Fibroblast of lung (primary cell): ENCODE measurements around the gene HOXD9. TPM values are rescaled to one million over a fixed set of nuclear protein-coding genes. Genes with fewer than 3 reads are reported as not detected.

Source experiments
- DNase-seq, 2 donors: peaks; one replicate each; pipeline versions ENCODE4 v3.0.0 to v3.0.0-alpha.2; 2010; ENCODE audit warnings: low read depth in 2 of 2
- H2AFZ ChIP-seq: 2 replicates; pipeline ENCODE4 v1.5.1; 2012; ENCODE audit warnings: low read length, control low read depth, inconsistent platforms
- H3K27ac ChIP-seq: 2 replicates; pipeline ENCODE4 v1.5.1; 2011; ENCODE audit warnings: low read length, control low read depth; ENCODE audit not compliant: insufficient read depth
- H3K27me3 ChIP-seq: 2 replicates; pipeline ENCODE4 v1.5.1; 2011; ENCODE audit warnings: mild to moderate bottlenecking, low read length; ENCODE audit not compliant: control insufficient read depth, insufficient read depth
- H3K36me3 ChIP-seq: 2 replicates; pipeline ENCODE4 v1.5.1; 2011; ENCODE audit warnings: low read length; ENCODE audit not compliant: control insufficient read depth, insufficient read depth
- H3K4me1 ChIP-seq: 2 replicates; pipeline ENCODE4 v1.5.1; 2011; ENCODE audit warnings: low read length; ENCODE audit not compliant: control insufficient read depth, insufficient read depth; ENCODE audit errors: extremely low read depth
- H3K4me2 ChIP-seq: 2 replicates; pipeline ENCODE4 v1.5.1; 2011; ENCODE audit warnings: low read length, control low read depth; ENCODE audit not compliant: insufficient read depth; ENCODE audit errors: extremely low read depth
- H3K4me3 ChIP-seq, 4 experiments: fragments of 200-600 bp in 1 of 4; sonication (generic) in 1 of 4; replicated peaks in 1 of 4; 2 replicates each; pipeline ENCODE4 v1.5.1; 2011 to 2016; ENCODE audit warnings: low read length in 4 of 4, low read depth in 3 of 4, mild to moderate bottlenecking in 3 of 4, control low read depth in 2 of 4, inconsistent platforms in 1 of 4, mixed read lengths in 1 of 4; ENCODE audit not compliant: insufficient read depth in 1 of 4; ENCODE audit errors: control extremely low read depth in 1 of 4
- H3K79me2 ChIP-seq: 2 replicates; pipeline ENCODE4 v1.5.1; 2012; ENCODE audit warnings: mild to moderate bottlenecking, low read length, inconsistent platforms; ENCODE audit not compliant: control insufficient read depth, insufficient read depth
- H3K9ac ChIP-seq: 2 replicates; pipeline ENCODE4 v1.5.1; 2011; ENCODE audit warnings: mild to moderate bottlenecking, low read length, control low read depth; ENCODE audit not compliant: insufficient read depth
- H3K9me3 ChIP-seq: 2 replicates; pipeline ENCODE4 v1.5.1; 2012; ENCODE audit warnings: low read depth, low read length; ENCODE audit not compliant: control insufficient read depth, insufficient read depth
- H4K20me1 ChIP-seq: 2 replicates; pipeline ENCODE4 v1.5.1; 2011; ENCODE audit warnings: low read length; ENCODE audit not compliant: control insufficient read depth, insufficient read depth; ENCODE audit errors: extremely low read depth
- EZH2 ChIP-seq: IDR thresholded peaks from 2 replicates; pipeline ENCODE4 v1.5.1; 2012; ENCODE audit warnings: low read length, control low read depth, mild to moderate bottlenecking; ENCODE audit errors: missing control alignments
- polyA plus RNA-seq, 2 donors: library from polyadenylated mRNA; depleted of rRNA in 1 of 2; stranded (reverse) in 1 of 2; unstranded in 1 of 2; fragments of >200 nt; gene quantifications; 2 replicates each; pipeline ENCODE4 v1.2.1, GENCODE V29; 2011 to 2012; ENCODE audit warnings: missing spikeins in 1 of 2
- total RNA-seq: library from RNA; depleted of rRNA; stranded (reverse); fragments of >200 nt; gene quantifications from 2 replicates; pipeline ENCODE4 v1.2.1, GENCODE V29; 2014
- TF ChIP-seq, protein P1 (sequence below), 2 donors: IDR thresholded peaks in 1 of 2; conservative IDR thresholded peaks in 1 of 2; 1 replicate in 1 of 2; 2 replicates in 1 of 2; pipeline ENCODE4 v1.5.1; 2011 to 2012; ENCODE audit warnings: low read length in 2 of 2, control low read depth in 1 of 2, inconsistent platforms in 1 of 2, low read depth in 1 of 2, mild to moderate bottlenecking in 1 of 2

Gene HOXD9
- total and polyA plus RNA-seq, 2 donors (not counting 1 experiment from before 2014, with no cell fraction given) = not detected

DNA sequence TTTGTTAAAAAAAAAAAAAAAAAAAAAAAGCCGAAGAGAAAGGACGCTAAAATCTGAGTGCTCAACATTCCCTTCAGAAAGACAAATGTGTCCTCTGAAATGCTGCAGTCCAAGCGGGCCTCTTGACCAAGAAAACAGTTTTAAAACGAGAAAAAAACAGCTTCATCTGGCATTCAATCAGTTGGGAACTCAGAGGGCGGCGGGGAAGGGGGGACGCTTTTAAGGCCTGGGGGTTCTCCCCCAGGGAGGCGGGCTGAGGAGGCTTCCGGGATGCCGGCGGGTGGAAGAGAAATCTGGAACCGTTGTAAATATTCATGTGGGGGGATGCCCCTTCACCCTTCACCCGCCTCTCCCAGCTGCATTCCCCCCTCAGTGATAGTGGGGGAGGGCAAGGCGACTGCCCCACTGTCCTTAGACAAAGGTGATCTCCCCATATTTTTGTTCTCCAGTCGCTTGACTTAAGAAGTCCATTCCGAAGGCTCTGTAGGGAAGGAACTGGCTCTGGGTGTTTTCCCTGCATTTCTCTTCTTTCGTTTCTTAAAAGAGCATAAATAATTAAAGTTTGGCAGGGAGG, 18.7 kb upstream of the HOXD9 start:
- H3K79me2 ChIP-seq = no peaks in the 10 kb centered on the region
- TF ChIP-seq, protein P1, sequence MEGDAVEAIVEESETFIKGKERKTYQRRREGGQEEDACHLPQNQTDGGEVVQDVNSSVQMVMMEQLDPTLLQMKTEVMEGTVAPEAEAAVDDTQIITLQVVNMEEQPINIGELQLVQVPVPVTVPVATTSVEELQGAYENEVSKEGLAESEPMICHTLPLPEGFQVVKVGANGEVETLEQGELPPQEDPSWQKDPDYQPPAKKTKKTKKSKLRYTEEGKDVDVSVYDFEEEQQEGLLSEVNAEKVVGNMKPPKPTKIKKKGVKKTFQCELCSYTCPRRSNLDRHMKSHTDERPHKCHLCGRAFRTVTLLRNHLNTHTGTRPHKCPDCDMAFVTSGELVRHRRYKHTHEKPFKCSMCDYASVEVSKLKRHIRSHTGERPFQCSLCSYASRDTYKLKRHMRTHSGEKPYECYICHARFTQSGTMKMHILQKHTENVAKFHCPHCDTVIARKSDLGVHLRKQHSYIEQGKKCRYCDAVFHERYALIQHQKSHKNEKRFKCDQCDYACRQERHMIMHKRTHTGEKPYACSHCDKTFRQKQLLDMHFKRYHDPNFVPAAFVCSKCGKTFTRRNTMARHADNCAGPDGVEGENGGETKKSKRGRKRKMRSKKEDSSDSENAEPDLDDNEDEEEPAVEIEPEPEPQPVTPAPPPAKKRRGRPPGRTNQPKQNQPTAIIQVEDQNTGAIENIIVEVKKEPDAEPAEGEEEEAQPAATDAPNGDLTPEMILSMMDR (conservative IDR thresholded peaks at IDR 0.05 in 1 of 2, IDR thresholded peaks at IDR 0.05 in 1 of 2; ENCODE audit: low read depth in 1 of 2, low read length in 2 of 2) = no peak
- TF ChIP-seq EZH2 = no peak
- H3K27me3 ChIP-seq = peaks cover 79% of the 10 kb centered on the region
- no peak overlapping the region for H3K4me2 ChIP-seq
- no peaks in the 10 kb centered on the region for H4K20me1 ChIP-seq
- H3K27ac ChIP-seq = no peak overlapping the region
- H3K36me3 ChIP-seq = no peaks in the 10 kb centered on the region
- no peak for DNase-seq
- H3K9ac ChIP-seq = no peak overlapping the region
- no peaks in the 10 kb centered on the region for H3K9me3 ChIP-seq
- no peak overlapping the region for H3K4me3 ChIP-seq
- no peak overlapping the region for H2AFZ ChIP-seq
- H3K4me1 ChIP-seq = no peaks in the 10 kb centered on the region

DNA sequence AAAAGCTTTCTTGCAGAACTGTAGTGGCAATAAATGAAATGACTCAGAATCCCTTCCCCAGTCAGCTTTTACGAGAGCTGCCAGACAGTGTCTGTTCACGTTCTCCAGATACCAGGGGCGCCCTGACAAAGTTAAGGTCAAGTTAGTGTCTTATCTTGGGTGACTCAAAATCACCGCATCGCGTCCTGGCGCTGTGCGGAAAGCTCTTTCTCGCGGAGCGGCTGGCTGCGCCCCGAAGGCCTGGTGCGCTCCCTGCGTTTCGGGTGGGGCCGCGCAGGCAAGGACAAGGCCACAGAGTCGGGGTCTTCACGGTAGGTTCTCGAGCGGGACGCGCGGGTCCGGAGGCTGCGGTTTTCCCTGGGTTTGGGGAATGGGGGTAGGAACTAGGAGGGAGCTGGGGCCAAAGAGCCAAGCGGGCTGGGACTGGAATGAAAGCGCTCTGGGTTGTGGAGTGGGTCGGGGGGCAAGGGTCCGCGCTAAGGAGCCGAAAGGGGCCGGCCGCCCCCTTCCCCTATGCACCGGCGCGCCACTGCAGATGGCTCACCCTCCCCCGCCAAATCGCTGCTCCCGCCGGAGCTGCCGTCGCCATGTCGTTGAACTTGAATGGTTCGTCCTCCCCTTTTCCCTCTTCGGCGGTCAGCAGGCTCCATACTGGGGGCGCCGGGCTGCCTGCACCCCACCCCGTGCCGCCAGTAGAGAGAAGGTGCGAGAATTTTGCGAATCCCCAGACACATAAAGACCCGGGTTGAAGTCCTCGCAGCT, 18.0 kb upstream of the HOXD9 start:
- peaks cover 79% of the 10 kb centered on the region for H3K27me3 ChIP-seq
- no peak overlapping the region for H3K4me3 ChIP-seq
- H3K9ac ChIP-seq = no peak overlapping the region

DNA sequence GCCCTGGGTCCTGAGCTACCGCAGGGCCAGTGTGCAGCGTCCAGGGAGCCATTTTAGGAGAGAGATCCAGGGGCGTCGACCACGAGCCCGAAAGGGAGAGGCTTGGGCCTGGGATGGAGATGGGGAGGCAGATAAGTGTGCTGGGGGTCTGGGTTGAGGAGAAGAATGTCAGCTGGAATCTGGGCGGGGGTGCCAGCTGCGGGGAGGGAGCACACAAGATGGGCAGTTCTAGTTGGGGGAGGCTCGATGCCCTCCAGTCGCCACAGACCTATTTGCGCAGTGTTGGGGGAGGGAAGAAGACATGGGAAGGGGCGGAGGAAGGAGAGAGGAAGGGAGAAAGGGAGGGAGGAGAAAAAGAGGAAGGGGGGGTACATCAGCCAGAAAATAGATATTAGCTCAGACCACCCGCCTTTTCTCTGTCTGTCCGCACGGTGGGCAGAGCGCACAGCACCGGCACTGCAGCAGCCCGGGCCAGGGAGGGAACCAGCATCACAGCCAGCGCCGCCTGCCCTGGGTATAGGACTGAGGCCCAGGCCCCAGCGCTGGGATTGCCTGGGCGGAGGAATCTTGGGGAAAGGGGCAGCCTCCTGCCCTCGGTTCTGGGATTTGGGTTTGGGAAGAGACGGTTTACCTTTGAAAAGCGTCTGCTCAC, 17.3 kb upstream of the HOXD9 start:
- H3K4me2 ChIP-seq = no peak overlapping the region
- TF ChIP-seq EZH2 = no peak
- TF ChIP-seq, protein P1 (conservative IDR thresholded peaks at IDR 0.05 in 1 of 2, IDR thresholded peaks at IDR 0.05 in 1 of 2; ENCODE audit: low read depth in 1 of 2, low read length in 2 of 2) = no peak
- no peak overlapping the region for H2AFZ ChIP-seq
- H4K20me1 ChIP-seq = no peaks in the 10 kb centered on the region
- no peak overlapping the region for H3K9ac ChIP-seq
- no peak overlapping the region for H3K27ac ChIP-seq
- no peaks in the 10 kb centered on the region for H3K4me1 ChIP-seq
- H3K79me2 ChIP-seq = no peaks in the 10 kb centered on the region
- no peaks in the 10 kb centered on the region for H3K9me3 ChIP-seq
- no peak overlapping the region for H3K4me3 ChIP-seq
- no peaks in the 10 kb centered on the region for H3K36me3 ChIP-seq
- peaks cover 78% of the 10 kb centered on the region for H3K27me3 ChIP-seq
- no peak for DNase-seq

More for the DNA sequence above, 18.0 kb upstream of the HOXD9 start:
- no peaks in the 10 kb centered on the region for H3K9me3 ChIP-seq
- H3K4me1 ChIP-seq = no peaks in the 10 kb centered on the region
- H3K79me2 ChIP-seq = no peaks in the 10 kb centered on the region
- H4K20me1 ChIP-seq = no peaks in the 10 kb centered on the region
- H2AFZ ChIP-seq = no peak overlapping the region
- TF ChIP-seq EZH2 = peak; percentile 80
- TF ChIP-seq, protein P1 (conservative IDR thresholded peaks at IDR 0.05 in 1 of 2, IDR thresholded peaks at IDR 0.05 in 1 of 2; ENCODE audit: low read depth in 1 of 2, low read length in 2 of 2) = no peak
- H3K36me3 ChIP-seq = no peaks in the 10 kb centered on the region
- H3K27ac ChIP-seq = no peak overlapping the region
- no peak for DNase-seq
- no peak overlapping the region for H3K4me2 ChIP-seq
